Measurements from ENCODE around the gene ABI3.
"Not testable (repeated sequence)": the region's sequence is repeated elsewhere in the genome, so short reads cannot be mapped to it uniquely, and the experiment has no call there.

The ABI3 gene

GRCh38 chr17:49255125-49255524 lies 44.6 kb downstream of the ABI3 start:
- H3K27me3 Mint-ChIP-seq: no peaks in the 10 kb centered on the region
- no peak overlapping the region for H3K4me3 Mint-ChIP-seq
- no peak overlapping the region for H3K27ac Mint-ChIP-seq (ENCODE audit: low read depth)
- H3K9me3 Mint-ChIP-seq: no peaks in the 10 kb centered on the region
- no peaks in the 10 kb centered on the region for H3K4me1 Mint-ChIP-seq
- no peaks in the 10 kb centered on the region for H3K36me3 Mint-ChIP-seq (ENCODE audit: insufficient read depth)
- no peak for ATAC-seq (replicated peaks; ENCODE audit: extremely low read depth, poor library complexity, severe bottlenecking)
- DNase-seq (ENCODE audit: low spot score in 2 of 2): no peak

GRCh38 chr17:49258394-49258793 lies 47.9 kb downstream of the ABI3 start:
- H3K36me3 Mint-ChIP-seq (ENCODE audit: insufficient read depth): peaks cover 2% of the 10 kb centered on the region
- H3K27me3 Mint-ChIP-seq: no peaks in the 10 kb centered on the region
- peak overlapping the region; percentile 74 for H3K4me3 Mint-ChIP-seq
- DNase-seq (ENCODE audit: low spot score in 2 of 2): no peak
- ATAC-seq (replicated peaks; ENCODE audit: extremely low read depth, poor library complexity, severe bottlenecking): no peak
- H3K27ac Mint-ChIP-seq (ENCODE audit: low read depth): no peak overlapping the region
- peaks cover 8% of the 10 kb centered on the region for H3K4me1 Mint-ChIP-seq
- no peaks in the 10 kb centered on the region for H3K9me3 Mint-ChIP-seq

GRCh38 chr17:49259663-49260010 lies 49.1 kb downstream of the ABI3 start:
- H3K9me3 Mint-ChIP-seq: no peaks in the 10 kb centered on the region

GRCh38 chr17:49260011-49260816 lies 49.7 kb downstream of the ABI3 start:
- H3K27me3 Mint-ChIP-seq: peaks cover 10% of the 10 kb centered on the region
- ATAC-seq (replicated peaks; ENCODE audit: extremely low read depth, poor library complexity, severe bottlenecking) (peak; percentile 71), DNase-seq (ENCODE audit: low spot score in 2 of 2) (peak; percentile 16 to 20)
- H3K4me1 Mint-ChIP-seq: peaks cover 8% of the 10 kb centered on the region
- no peak overlapping the region for H3K27ac Mint-ChIP-seq (ENCODE audit: low read depth)
- H3K36me3 Mint-ChIP-seq (ENCODE audit: insufficient read depth): peaks cover 2% of the 10 kb centered on the region
- peak overlapping the region; percentile 74 for H3K4me3 Mint-ChIP-seq
- no peaks in the 10 kb centered on the region for H3K9me3 Mint-ChIP-seq

More at GRCh38 chr17:49259663-49260010, 49.1 kb downstream of the ABI3 start:
- Mint-ChIP-seq H3K4me1 (peaks cover 8% of the 10 kb centered on the region), H3K27ac (ENCODE audit: low read depth) (no peak overlapping the region), H3K4me3 (peak overlapping the region; percentile 74), H3K36me3 (ENCODE audit: insufficient read depth) (peaks cover 2% of the 10 kb centered on the region), H3K27me3 (peaks cover 4% of the 10 kb centered on the region)
- no peak for ATAC-seq (replicated peaks; ENCODE audit: extremely low read depth, poor library complexity, severe bottlenecking)
- DNase-seq (ENCODE audit: low spot score in 2 of 2): no peak

DNA sequence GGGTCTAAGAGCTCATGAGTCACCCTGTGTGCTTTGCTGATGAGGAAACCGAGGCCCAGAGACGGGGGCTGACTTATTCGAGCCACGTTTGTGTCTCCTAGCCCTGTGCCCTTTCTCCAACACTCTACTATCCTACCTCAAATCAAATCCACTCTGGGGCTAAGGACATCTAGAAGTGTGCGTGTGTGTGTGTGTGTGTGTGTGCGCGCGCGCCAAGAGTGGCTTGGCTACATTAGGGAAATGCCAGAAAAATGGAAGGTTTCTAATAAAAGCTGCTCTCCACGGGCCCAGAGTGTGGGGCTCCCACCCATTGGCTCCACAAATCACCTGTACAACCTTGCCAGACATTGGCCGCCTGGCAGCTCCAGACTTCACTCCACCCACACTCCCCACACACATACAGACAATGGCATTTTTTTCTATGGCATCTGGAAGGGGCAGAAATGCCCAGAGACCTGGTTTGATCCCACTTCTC lies 50.3 kb downstream of the ABI3 start:
- peaks cover 8% of the 10 kb centered on the region for H3K4me1 Mint-ChIP-seq
- no peaks in the 10 kb centered on the region for H3K9me3 Mint-ChIP-seq
- ATAC-seq (replicated peaks; ENCODE audit: extremely low read depth, poor library complexity, severe bottlenecking) (peak; percentile 15), DNase-seq (ENCODE audit: low spot score in 2 of 2) (no peak)
- H3K36me3 Mint-ChIP-seq (ENCODE audit: insufficient read depth): peaks cover 2% of the 10 kb centered on the region
- no peak overlapping the region for H3K27ac Mint-ChIP-seq (ENCODE audit: low read depth)
- H3K27me3 Mint-ChIP-seq: peaks cover 11% of the 10 kb centered on the region
- peak overlapping the region; percentile 74 for H3K4me3 Mint-ChIP-seq

GRCh38 chr17:49261540-49261939 lies 51.0 kb downstream of the ABI3 start:
- not testable (repeated sequence) for H3K36me3 Mint-ChIP-seq (ENCODE audit: insufficient read depth); DNase-seq (ENCODE audit: low spot score in 2 of 2); H3K9me3 Mint-ChIP-seq; H3K4me1 Mint-ChIP-seq; H3K27ac Mint-ChIP-seq (ENCODE audit: low read depth); ATAC-seq (replicated peaks; ENCODE audit: extremely low read depth, poor library complexity, severe bottlenecking)
- Mint-ChIP-seq H3K4me3 (peak overlapping the region; percentile 74), H3K27me3 (peaks cover 11% of the 10 kb centered on the region)

- H3K4me3 Mint-ChIP-seq: no peak overlapping the region
- H3K9me3 Mint-ChIP-seq: no peaks in the 10 kb centered on the region
- H3K27ac Mint-ChIP-seq (ENCODE audit: low read depth): no peak overlapping the region
- DNase-seq (ENCODE audit: low spot score in 2 of 2) (no peak), ATAC-seq (replicated peaks; ENCODE audit: extremely low read depth, poor library complexity, severe bottlenecking) (no peak)
- peaks cover 11% of the 10 kb centered on the region for H3K27me3 Mint-ChIP-seq
- H3K4me1 Mint-ChIP-seq: peaks cover under 1% of the 10 kb centered on the region
- no peaks in the 10 kb centered on the region for H3K36me3 Mint-ChIP-seq (ENCODE audit: insufficient read depth)
Observed at GRCh38 chr17:49266233-49266632, 55.7 kb downstream of the ABI3 start.

- no peaks in the 10 kb centered on the region for H3K36me3 Mint-ChIP-seq (ENCODE audit: insufficient read depth)
- H3K4me3 Mint-ChIP-seq: no peak overlapping the region
- no peaks in the 10 kb centered on the region for H3K4me1 Mint-ChIP-seq
- H3K27me3 Mint-ChIP-seq: peaks cover 11% of the 10 kb centered on the region
- no peak overlapping the region for H3K27ac Mint-ChIP-seq (ENCODE audit: low read depth)
- DNase-seq (ENCODE audit: low spot score in 2 of 2): no peak
- ATAC-seq (replicated peaks; ENCODE audit: extremely low read depth, poor library complexity, severe bottlenecking): no peak
- no peaks in the 10 kb centered on the region for H3K9me3 Mint-ChIP-seq
Observed at GRCh38 chr17:49267912-49268311, 57.4 kb downstream of the ABI3 start.

GRCh38 chr17:49269356-49269755 lies 58.8 kb downstream of the ABI3 start:
- Mint-ChIP-seq H3K27me3 (peaks cover 9% of the 10 kb centered on the region), H3K9me3 (no peaks in the 10 kb centered on the region), H3K4me3 (no peak overlapping the region), H3K27ac (ENCODE audit: low read depth) (no peak overlapping the region), H3K4me1 (no peaks in the 10 kb centered on the region), H3K36me3 (ENCODE audit: insufficient read depth) (no peaks in the 10 kb centered on the region)
- no peak for ATAC-seq (replicated peaks; ENCODE audit: extremely low read depth, poor library complexity, severe bottlenecking)
- DNase-seq (ENCODE audit: low spot score in 2 of 2): no peak

Data from central memory CD8-positive, alpha-beta T cell (primary cell).